GM18867 (cell line): ENCODE data around the gene HOXC10.

Experiments used
- ATAC-seq: cut with Tn5 transposase; IDR thresholded peaks from one replicate; pipeline ENCODE4 v1.9.1; 2021; ENCODE audit warnings: mild to moderate bottlenecking, moderate library complexity; ENCODE audit not compliant: unreplicated experiment

Gene HOXC10

GRCh38 chr12:54024581-54025305 is 39.8 kb downstream of the HOXC10 start:
- ATAC-seq, result no peak

GRCh38 chr12:54025499-54026405 is 40.8 kb downstream of the HOXC10 start:
- ATAC-seq, result no peak

- ATAC-seq, result no peak
These were observed 41.9 kb downstream of the HOXC10 start for GRCh38 chr12:54026640-54027441.

- no peak for ATAC-seq
These were observed 42.5 kb downstream of the HOXC10 start for GRCh38 chr12:54027442-54027786.

- ATAC-seq, result no peak
These were observed 43.6 kb downstream of the HOXC10 start, which contains the start of gene HOXC6 for GRCh38 chr12:54028314-54029201. Gene HOXC6 (plus strand): TSS chr12:54028440. CDS start chr12:54028522, 82 bp downstream.

- no peak for ATAC-seq
These were observed 44.8 kb downstream of the HOXC10 start for GRCh38 chr12:54029529-54030441.

- no peak for ATAC-seq
These were observed 45.5 kb downstream of the HOXC10 start for GRCh38 chr12:54030442-54030801.

GRCh38 chr12:54030889-54031471 is 46.0 kb downstream of the HOXC10 start:
- no peak for ATAC-seq

- no peak for ATAC-seq
These were observed 46.5 kb downstream of the HOXC10 start for GRCh38 chr12:54031480-54031879.

- ATAC-seq, result no peak
These were observed 47.2 kb downstream of the HOXC10 start for GRCh38 chr12:54032086-54032619.

DNA sequence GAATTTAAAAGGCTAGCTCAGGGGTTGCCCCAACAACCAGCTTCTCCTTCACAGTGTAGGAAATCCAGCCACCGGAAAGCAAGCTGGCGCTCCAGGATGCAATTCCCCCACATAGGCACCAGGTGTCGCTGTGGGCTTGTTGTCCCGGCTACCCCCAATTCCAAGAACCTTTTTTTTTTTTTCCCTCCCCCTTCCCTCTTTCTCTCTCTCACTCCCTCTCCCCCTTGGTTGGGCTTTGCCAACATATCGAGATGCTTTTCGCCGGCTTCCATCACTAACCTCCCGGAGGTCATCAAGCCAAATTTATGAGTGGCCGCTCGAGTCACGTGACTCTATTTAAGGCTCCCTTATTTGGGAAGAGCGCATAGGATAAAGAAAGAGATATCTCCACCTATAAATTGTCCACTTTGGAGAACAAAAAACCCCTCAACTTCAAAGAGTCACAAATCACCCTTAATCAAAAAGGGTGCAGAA is 47.7 kb downstream of the HOXC10 start, which contains the start of gene HOXC5:
HOXC5 (plus strand) TSS at position 424 of the 474 bp plus-strand sequence. CDS start 73 bp downstream, outside the sequence.
- ATAC-seq, result no peak

DNA sequence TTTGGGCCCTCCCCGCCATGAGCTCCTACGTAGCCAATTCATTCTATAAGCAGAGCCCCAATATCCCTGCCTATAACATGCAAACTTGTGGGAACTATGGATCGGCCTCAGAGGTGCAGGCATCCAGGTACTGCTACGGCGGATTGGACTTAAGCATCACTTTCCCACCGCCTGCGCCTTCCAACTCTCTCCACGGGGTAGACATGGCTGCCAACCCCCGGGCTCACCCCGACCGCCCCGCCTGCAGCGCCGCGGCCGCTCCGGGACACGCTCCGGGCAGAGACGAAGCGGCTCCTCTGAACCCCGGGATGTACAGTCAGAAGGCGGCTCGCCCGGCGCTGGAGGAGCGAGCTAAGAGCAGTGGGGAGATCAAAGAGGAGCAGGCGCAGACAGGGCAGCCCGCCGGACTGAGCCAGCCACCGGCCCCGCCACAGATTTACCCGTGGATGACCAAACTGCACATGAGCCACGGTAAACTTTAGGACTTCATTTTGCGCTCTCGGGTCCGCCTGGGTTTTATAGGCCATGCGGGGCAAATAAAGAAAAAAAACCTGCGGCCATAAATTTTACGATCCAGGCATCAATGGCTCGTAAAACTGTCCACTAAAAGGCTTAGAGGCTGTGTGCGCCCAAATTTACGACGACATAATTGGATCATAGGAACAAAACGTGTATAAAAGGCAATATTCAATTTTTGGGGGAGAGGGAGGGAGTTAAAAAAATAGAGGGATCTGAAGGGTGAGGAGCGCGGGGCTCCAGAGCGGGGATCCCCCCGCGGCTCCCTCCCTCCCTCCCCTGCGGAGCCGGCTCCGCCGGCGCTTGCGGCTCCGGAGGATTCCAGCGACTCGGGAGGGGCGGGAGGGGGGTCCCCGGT is 48.4 kb downstream of the HOXC10 start:
- no peak for ATAC-seq

GRCh38 chr12:54033980-54034784 is 49.2 kb downstream of the HOXC10 start:
- ATAC-seq, result no peak

GRCh38 chr12:54034785-54035310 is 49.9 kb downstream of the HOXC10 start:
- no peak for ATAC-seq

GRCh38 chr12:54035568-54036264 is 50.8 kb downstream of the HOXC10 start:
- no peak for ATAC-seq
